ENCODE measurements around the gene UBE2QL1.

The UBE2QL1 gene

DNA sequence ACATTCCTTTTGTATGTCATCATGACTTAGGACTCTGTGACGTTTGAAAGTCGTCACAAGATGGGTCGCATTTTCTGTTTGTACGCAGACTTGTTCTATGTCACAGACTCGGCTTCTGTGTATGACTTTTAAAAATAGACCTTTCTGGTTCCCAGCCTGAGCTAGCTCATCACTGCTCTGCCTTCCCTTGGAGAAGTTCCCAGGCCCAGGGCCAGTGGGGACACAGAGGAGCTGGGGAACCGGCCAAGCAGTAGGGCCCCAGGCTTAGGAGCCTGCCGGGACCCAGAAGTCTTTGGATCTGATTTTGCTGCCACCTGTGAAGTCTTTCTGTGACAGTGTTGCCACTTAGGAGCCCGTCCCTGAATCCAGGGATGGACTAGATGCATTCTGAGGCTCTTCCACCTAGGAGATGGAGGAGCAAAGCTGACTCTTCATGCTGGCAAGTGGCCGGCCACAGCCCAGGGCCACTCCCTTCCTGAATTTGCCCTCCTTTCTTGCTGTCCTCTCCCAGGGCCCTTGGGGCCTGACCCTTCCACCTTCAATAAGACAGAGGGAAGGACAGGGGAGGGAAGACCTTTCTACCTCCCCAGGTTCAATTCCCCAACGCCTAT, 18.1 kb upstream of the UBE2QL1 start:
- DNase-seq, result no peak

DNA sequence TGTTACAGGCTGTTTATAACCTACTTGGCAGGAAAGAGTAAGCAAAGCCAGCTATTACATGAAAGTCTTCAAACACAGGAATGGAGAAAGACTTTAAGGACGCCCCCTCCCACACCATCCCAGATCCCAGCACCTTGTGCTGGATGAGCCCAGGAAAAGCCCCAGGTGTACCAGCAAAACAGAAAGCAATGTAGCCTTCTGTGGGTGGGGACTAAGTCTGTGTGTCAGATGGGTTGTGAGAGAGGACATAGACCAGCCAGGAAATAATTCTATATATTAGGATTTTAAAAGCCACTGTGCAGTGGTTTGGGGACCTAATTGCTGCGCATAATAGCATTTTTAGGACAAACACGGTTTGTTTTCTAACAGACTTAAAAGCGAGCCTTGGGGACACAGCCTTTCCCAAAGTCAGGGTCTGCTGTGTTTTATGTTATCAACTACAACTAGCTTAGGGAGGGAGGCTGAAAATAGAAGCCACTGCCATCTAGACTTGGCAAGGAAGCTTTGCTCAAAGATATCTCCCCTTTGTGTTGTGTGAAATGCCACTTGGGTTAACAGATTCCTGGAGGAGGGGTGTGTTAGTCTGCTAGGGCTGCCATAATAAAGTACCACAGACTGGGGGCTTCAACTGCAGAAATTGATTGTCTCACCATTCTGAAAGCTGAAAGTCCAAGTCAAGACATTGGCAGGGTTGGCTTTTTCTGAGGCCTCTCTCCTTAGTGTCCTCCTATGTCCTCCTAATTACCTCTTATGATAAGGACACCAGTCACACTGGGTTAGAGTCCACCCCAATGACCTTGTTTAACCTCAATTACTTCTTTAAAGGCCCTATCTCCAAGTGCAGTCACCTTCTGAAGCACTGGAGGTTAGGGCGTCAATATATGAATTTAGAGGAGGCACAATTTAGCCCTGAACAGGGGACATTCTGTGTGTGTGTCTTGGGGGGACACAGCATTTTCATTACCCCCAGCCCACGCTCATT, 17.2 kb upstream of the UBE2QL1 start:
- DNase-seq, result no peak

DNA sequence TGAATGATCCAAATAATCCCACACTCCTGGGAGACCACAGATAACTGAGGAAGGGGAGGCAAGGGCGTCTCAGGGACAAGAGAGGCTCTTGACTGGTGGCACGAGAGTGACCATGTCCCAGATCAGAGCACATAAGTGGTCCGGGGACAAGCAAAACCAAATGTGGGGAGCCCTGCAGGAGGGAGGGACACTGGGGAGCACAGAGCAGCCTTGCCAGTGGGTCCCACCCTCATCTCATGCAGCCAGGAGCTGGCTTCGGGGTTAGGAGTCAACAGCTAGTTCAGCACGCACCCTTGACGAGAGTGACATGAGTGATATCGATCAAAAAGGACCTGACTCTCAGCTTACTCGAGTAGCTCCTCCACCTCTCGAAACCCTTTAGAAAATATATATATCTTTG, 16.5 kb upstream of the UBE2QL1 start:
- no peak for DNase-seq

DNA sequence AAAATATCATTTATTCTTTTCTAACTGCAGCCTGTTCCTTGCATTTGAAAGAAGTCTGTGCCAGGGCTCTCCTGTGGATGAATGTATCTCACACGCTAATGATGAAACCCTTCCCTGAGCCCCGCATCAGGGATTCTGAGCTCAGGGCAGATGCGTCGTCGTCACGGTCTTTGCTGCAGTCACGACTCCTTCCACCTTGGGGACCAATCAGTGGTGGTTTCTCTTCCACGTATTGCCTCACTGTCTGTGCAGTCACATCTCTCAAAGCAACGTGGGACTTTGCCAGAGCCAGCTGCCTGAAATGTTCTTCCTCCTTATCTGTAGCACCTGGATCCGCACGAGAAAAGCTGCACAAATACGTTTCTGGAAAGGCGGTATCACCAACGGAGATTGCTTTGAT, 13.9 kb upstream of the UBE2QL1 start:
- no peak for DNase-seq

GRCh38 chr5:6435356-6435755, 13.3 kb upstream of the UBE2QL1 start:
- DNase-seq, result no peak

DNA sequence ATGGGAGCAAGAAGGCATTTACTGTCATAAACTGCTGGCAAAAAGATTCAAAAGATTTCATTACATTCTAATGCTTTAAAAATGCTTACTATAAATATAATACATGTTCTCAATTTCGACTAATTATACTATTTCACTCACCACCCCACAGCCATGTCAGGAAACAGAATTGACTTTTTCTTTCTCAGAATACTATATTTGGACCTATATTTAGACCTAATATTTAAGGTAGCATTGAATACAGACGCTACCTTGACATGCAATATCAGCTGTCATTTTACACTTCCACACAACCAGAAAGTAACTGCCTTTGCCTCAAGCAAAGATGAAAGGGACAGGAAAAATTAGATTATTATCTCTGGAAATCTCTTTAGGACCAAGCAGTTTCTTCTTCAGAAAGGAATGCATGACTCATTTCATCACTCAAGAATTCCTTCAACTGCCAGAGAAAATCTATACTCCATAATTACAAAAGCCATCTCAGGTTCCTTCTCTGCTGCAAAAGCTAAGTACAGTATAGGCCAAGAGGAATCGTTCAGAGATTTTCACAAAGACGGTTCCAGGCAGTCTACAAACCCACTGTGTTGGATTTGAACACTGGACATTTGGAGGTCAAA, 11.8 kb upstream of the UBE2QL1 start:
- no peak for DNase-seq

DNA sequence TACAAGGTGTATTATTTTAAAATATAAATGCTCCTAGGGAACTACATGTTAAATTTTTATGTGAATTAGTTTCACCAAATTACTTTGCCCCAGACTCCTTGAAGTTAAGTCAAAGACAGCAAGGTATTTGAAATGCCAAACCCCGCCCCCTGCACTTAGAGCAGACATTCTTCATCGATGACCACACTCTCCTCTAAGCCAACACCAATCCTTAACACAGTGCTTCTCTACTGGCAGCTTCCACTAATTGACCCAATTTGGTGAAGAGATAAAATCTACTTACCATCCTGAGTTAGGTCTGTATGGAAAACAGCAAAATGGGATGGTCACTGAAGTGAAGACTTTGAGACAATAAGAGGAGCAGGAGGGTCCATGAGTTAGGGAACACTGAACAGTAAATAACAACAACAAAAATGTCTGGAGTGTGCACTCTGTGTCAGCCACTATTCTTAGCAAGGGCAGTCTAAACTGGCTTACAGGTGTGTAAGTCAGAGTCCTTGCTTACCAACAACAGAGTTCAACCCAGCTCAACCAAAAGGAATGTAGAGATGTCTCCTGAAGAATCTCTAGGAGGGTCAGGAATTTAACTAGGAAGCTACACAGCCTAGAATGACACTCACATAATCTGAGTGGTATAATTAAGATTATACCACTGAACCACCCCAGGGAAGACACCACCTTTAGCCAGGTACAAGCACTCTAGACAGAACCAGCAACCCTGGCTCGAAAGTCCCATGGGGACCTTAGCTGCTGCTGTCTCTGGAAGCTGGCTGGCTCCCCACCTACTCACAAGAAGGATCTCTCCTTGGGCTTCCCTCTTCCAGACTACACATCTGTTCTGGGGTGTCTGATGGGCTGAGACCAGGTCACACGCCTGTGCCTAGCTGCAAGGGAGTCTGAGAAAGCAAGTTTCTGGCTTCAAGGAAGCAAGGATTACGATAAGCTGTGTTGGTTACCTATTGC, 8.8 kb upstream of the UBE2QL1 start:
- no peak for DNase-seq

DNA sequence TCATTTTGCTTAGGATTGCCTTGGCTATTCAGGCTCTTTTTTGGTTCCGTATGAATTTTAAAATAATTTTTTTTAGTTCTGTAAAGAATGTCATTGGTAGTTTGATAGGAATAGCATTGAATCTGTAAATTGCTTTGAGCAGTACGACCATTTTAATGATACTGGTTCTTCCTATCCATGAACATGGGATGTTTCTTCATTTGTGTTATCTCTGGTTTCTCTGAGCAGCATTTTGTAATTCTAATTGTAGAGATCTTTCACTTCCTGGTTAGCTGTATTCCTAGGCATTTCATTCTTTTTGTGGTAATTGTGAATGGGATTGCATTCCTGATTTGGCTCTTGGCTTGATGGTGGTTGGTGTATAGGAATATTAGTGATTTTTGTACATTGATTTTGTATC, 6.3 kb upstream of the UBE2QL1 start:
- no peak for DNase-seq

- DNase-seq, result no peak
Measured at GRCh38 chr5:6443326-6443725, 5.3 kb upstream of the UBE2QL1 start.

GRCh38 chr5:6446042-6446441, 2.6 kb upstream of the UBE2QL1 start:
- no peak for DNase-seq

GRCh38 chr5:6446626-6447309, 1.9 kb upstream of the UBE2QL1 start:
- DNase-seq, result no peak

DNA sequence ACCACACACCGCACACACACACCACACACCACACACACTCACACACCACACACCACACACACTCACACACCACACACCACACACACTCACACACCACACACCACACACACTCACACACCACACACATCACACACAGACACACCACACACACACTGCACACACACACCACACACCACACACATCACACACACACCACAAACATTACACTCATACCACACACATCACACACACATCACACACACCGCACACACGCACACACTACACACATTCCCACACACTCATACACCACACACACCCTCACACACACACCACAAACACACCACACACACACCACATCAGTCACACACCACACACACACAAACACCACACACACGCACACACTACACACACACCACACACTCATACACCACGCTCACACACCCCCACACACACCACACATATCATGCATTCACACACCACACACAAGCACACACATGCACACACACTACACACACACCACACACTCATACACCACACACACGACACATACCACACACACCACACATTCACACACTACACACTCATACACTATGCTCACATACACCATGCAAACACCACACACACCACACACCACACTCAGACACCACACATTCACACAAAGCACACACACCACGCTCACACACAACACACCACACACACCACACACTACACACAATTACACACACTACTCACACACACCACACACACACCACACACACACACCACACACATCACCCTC, 1.1 kb upstream of the UBE2QL1 start:
- no peak for DNase-seq

DNA sequence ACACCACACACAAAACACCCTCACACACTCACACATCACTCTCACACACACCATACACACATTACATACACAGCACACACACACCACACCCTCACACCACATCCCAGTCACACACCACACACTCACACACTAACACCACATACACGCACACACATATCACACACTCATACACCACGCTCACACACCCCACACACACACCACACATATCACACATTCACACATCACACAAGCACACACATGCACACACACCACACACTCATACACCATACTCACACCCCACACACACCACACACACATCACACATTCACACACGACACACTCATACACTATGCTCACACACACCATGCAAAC, 543 bp upstream of the UBE2QL1 start:
- DNase-seq, result no peak

- DNase-seq, result no peak
Measured at GRCh38 chr5:6449465-6450158, 953 bp downstream of the UBE2QL1 start.

- no peak for DNase-seq
Measured at GRCh38 chr5:6450319-6450833, 1.7 kb downstream of the UBE2QL1 start.

- DNase-seq, result no peak
Measured at GRCh38 chr5:6452622-6453504, 4.2 kb downstream of the UBE2QL1 start.

DNA sequence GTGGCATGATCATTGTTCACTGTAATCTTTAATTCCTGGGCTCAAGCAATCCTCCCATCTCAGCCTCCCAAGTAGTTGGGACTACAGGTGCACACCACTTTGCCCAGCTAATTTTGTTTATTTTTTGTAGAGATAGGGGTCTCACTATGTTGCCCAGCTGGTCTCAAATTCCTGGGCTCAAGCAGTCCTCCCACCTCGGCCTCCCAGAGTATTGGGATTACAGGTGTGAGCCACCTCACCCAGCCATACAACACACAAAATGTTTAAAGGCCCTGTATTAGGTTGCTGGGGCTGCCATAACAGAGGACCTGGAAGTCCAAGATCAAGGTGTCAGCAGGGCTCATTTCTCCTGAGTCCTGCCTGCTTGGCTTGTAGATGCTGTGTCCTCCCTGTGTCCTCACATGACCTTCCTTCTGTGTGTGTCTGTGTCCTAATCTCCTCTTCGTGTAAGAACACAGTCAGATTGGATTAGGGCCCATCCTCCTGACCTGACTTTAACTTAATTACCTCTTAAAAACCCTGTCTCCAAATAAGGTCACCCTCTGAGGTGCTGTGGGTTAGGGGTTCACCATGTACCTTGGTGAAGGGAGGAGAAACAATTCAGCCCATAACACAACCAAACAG, 5.4 kb downstream of the UBE2QL1 start:
- no peak for DNase-seq

- no peak for DNase-seq
Measured at GRCh38 chr5:6454628-6455053, 6.0 kb downstream of the UBE2QL1 start.

All from activated naive CD4-positive, alpha-beta T cell treated with anti-CD3 and anti-CD28 coated beads, Interleukin-2, amount 50 U/mL, for 16 hours (primary cell).